Neural cell (in vitro differentiated cells): ENCODE data around the gene JMJD8. TPM values are rescaled to one million over a fixed set of nuclear protein-coding genes. Genes with fewer than 3 reads are reported as not detected.

Source experiments
- H2AFZ ChIP-seq: fragments of 200-600, 300-800 bp; sonication (generic), shearing (Covaris generic); 2 replicates; pipeline ENCODE4 v1.6.0; 2014; ENCODE audit warnings: low read depth, mild to moderate bottlenecking, antibody characterized with exemption, low read length, moderate library complexity
- H3F3A ChIP-seq: fragments of 200-600 bp; shearing (Covaris generic); 2 replicates; pipeline ENCODE4 v1.6.1; 2016; ENCODE audit warnings: mild to moderate bottlenecking, moderate library complexity, mixed read lengths, antibody characterized with exemption, low read length; ENCODE audit not compliant: insufficient read depth, poor library complexity, severe bottlenecking
- H3K27ac ChIP-seq: fragments of 200-600, 300-800 bp; sonication (generic), shearing (Covaris generic); 2 replicates; pipeline ENCODE4 v1.5.1; 2014; ENCODE audit warnings: mild to moderate bottlenecking, low read length, moderate library complexity
- H3K27me3 ChIP-seq: fragments of 300-800, 200-600 bp; sonication (generic), shearing (Covaris generic); 2 replicates; pipeline ENCODE4 v1.6.0; 2014; ENCODE audit warnings: mild to moderate bottlenecking, low read depth, low read length, moderate library complexity; ENCODE audit not compliant: insufficient read depth
- H3K36me3 ChIP-seq: fragments of 300-800, 200-600 bp; sonication (generic), shearing (Covaris generic); 2 replicates; pipeline ENCODE4 v1.5.1; 2014; ENCODE audit warnings: mild to moderate bottlenecking, antibody characterized with exemption, low read length, moderate library complexity; ENCODE audit not compliant: insufficient read depth
- H3K4me2 ChIP-seq: fragments of 300-800, 200-600 bp; sonication (generic), shearing (Covaris generic); 2 replicates; pipeline ENCODE4 v1.6.0; 2014; ENCODE audit warnings: mild to moderate bottlenecking, low read length
- H3K4me3 ChIP-seq: fragments of 300-800, 200-600 bp; sonication (generic), shearing (Covaris generic); 2 replicates; pipeline ENCODE4 v1.5.1; 2014; ENCODE audit warnings: mild to moderate bottlenecking, low read length, moderate library complexity
- H3K79me2 ChIP-seq: fragments of 200-600 bp; shearing (Covaris generic); replicated peaks from 2 replicates; pipeline ENCODE4 v1.6.0; 2014; ENCODE audit warnings: mild to moderate bottlenecking, low read length, moderate library complexity; ENCODE audit not compliant: insufficient read depth
- H3K9ac ChIP-seq: fragments of 300-800, 200-600 bp; sonication (generic), shearing (Covaris generic); 2 replicates; pipeline ENCODE4 v1.6.1; 2016; ENCODE audit warnings: mild to moderate bottlenecking, low read length, mixed read lengths
- H3K9me2 ChIP-seq: fragments of 200-600 bp; shearing (Covaris generic); 2 replicates; pipeline ENCODE4 v1.6.1; 2016; ENCODE audit warnings: mild to moderate bottlenecking, low read length, mixed read lengths; ENCODE audit not compliant: insufficient read depth
- H3K9me3 ChIP-seq: fragments of 200-600, 300-800 bp; sonication (generic), shearing (Covaris generic); 2 replicates; pipeline ENCODE4 v1.6.1; 2016; ENCODE audit warnings: mild to moderate bottlenecking, mixed run types, low read length, moderate library complexity, mixed read lengths
- H4K20me1 ChIP-seq: fragments of 200-600 bp; shearing (Covaris generic); 2 replicates; pipeline ENCODE4 v1.6.1; 2016; ENCODE audit warnings: mild to moderate bottlenecking, mixed run types; ENCODE audit not compliant: insufficient read depth
- CTCF ChIP-seq: fragments of 450-650 bp; IDR thresholded peaks from 2 replicates; pipeline ENCODE4 v1.5.1; 2014; ENCODE audit warnings: antibody characterized with exemption, mild to moderate bottlenecking, moderate library complexity; ENCODE audit not compliant: poor library complexity, severe bottlenecking
- EP300 ChIP-seq: fragments of 450-650 bp; conservative IDR thresholded peaks from 2 replicates; pipeline ENCODE4 v1.6.1; 2014; ENCODE audit warnings: antibody characterized with exemption, mild to moderate bottlenecking, moderate library complexity; ENCODE audit not compliant: poor library complexity, severe bottlenecking
- EZH2 ChIP-seq: fragments of 200-600, 300-800 bp; shearing (Covaris generic), sonication (generic); IDR thresholded peaks from 2 replicates; pipeline ENCODE4 v1.6.1; 2014; ENCODE audit warnings: antibody characterized with exemption, low read length, borderline replicate concordance, mild to moderate bottlenecking; ENCODE audit not compliant: insufficient read depth, poor library complexity, severe bottlenecking
- MXI1 ChIP-seq: fragments of 450-650 bp; conservative IDR thresholded peaks from 2 replicates; pipeline ENCODE4 v1.6.1; 2014; ENCODE audit warnings: antibody characterized with exemption, mild to moderate bottlenecking; ENCODE audit not compliant: poor library complexity, severe bottlenecking
- POLR2AphosphoS5 ChIP-seq: IDR thresholded peaks from 2 replicates; pipeline ENCODE4 v1.6.1; 2012
- RAD21 ChIP-seq: fragments of 450-650 bp; conservative IDR thresholded peaks from 2 replicates; pipeline ENCODE4 v1.6.1; 2014; ENCODE audit warnings: antibody characterized with exemption, mild to moderate bottlenecking, moderate library complexity
- REST ChIP-seq: IDR thresholded peaks from 2 replicates; pipeline ENCODE4 v1.6.1; 2012; ENCODE audit warnings: borderline replicate concordance
- SMC3 ChIP-seq: fragments of 450-650 bp; conservative IDR thresholded peaks from 2 replicates; pipeline ENCODE4 v1.6.1; 2014; ENCODE audit warnings: antibody characterized with exemption, mild to moderate bottlenecking, moderate library complexity; ENCODE audit not compliant: poor library complexity
- TAF1 ChIP-seq: IDR thresholded peaks from 2 replicates; pipeline ENCODE4 v1.6.1; 2012; ENCODE audit warnings: low read depth
- polyA plus RNA-seq: library from polyadenylated mRNA; depleted of rRNA; stranded (reverse); fragments of >200 nt; gene quantifications from 2 replicates; pipeline ENCODE4 v1.2.3, GENCODE V29; 2014

JMJD8 gene
- polyA plus RNA-seq, 1 donor from 2014 or later: 44.7 TPM

- Histone ChIP-seq H3K79me2 (peaks cover 4% of the 10 kb centered on the region), H3K9me2 (no peaks in the 10 kb centered on the region), H3K27me3 (peaks cover 3% of the 10 kb centered on the region), H2AFZ (no peak overlapping the region), H3K9me3 (no peaks in the 10 kb centered on the region), H3K4me2 (no peak overlapping the region), H3F3A (no peaks in the 10 kb centered on the region), H3K27ac (no peak overlapping the region), H3K9ac (no peak overlapping the region), H4K20me1 (no peaks in the 10 kb centered on the region), H3K36me3 (no peaks in the 10 kb centered on the region), H3K4me3 (no peak overlapping the region)
- no peak for TF ChIP-seq EZH2
- TF ChIP-seq MXI1: no peak
- TF ChIP-seq RAD21: no peak
- TF ChIP-seq SMC3: no peak
- TF ChIP-seq REST: no peak
- no peak for TF ChIP-seq CTCF
- no peak for TF ChIP-seq EP300
Observed at GRCh38 chr16:673399-673991, 10.6 kb downstream of the JMJD8 start.

GRCh38 chr16:672851-673250 is 11.3 kb downstream of the JMJD8 start:
- Histone ChIP-seq H3K4me3 (no peak overlapping the region), H4K20me1 (no peaks in the 10 kb centered on the region), H3K4me2 (no peak overlapping the region), H3K9me2 (no peaks in the 10 kb centered on the region), H3F3A (no peaks in the 10 kb centered on the region), H3K79me2 (peaks cover 9% of the 10 kb centered on the region), H3K36me3 (no peaks in the 10 kb centered on the region), H3K27ac (no peak overlapping the region), H3K9ac (no peak overlapping the region), H2AFZ (no peak overlapping the region), H3K9me3 (no peaks in the 10 kb centered on the region), H3K27me3 (peaks cover 3% of the 10 kb centered on the region)
- TF ChIP-seq EZH2 (no peak), SMC3 (no peak), CTCF (no peak), TAF1 (no peak), REST (no peak), RAD21 (no peak), POLR2AphosphoS5 (no peak), EP300 (no peak), MXI1 (no peak)
